GM13977 (cell line): ENCODE results near the gene HDLBP.

Experiments
- DNase-seq: peaks from one replicate; pipeline ENCODE4 v3.0.0; 2012; ENCODE audit warnings: low spot score
- CTCF ChIP-seq: IDR thresholded peaks from 2 replicates; pipeline ENCODE4 v1.5.1; 2012; ENCODE audit warnings: mild to moderate bottlenecking, control low read depth; ENCODE audit not compliant: insufficient read depth; ENCODE audit errors: extremely low read depth, missing control alignments
- in situ Hi-C: fragments of 300-500 bp; cut with MboI; formaldehyde crosslinking; loops from one replicate; pipeline ENCODE4 v1.12.0; 2022; ENCODE audit warnings: low sequenced_read_pairs, low pct_unique_long_range_greater_than_20kb, mixed read lengths, inconsistent platforms; ENCODE audit not compliant: unreplicated experiment

Gene HDLBP

GRCh38 chr2:241189856-241190201, 125.6 kb downstream of the HDLBP start:
- in situ Hi-C loops, result no loop called here
- no peak for DNase-seq
- no peak for TF ChIP-seq CTCF

DNA sequence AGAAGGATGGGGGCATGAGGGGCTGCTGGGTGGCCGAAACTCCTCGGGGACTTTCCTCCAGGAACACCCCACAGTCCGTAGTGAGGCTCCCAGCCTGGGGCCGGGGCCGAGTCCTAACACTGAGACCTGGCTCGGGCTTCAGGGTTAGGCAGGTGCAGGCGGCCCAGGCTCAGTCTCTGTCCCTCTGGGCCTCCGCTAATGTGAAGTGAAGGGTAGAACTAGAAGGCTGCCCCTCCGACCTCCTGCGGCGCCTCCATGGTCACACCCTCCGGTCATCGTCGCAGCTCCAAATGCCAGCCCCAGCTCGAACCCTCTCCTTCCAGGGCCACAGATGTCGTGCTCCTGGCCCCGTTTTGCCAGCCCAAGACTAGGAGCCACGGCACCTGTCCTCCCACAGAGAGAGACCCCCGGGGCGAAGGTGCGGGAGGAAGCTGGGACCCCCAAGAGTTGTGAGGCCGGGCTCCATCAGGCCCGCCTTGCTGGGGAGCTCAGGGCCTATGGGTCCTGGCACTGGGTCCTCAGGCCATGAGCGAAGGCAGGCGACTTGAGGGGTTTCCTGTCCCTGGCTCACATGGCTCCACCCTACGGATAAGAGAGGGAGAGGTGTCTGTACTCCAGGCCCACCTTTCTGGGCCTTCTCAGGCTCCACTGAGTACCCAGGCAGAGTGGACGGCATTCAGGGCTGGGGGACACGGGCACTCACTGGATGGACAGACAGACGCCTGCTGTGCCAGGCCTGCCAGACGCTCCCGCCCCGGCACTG, 126.2 kb downstream of the HDLBP start:
- no peak for TF ChIP-seq CTCF
- no peak for DNase-seq
- in situ Hi-C loops, result no loop called here

DNA sequence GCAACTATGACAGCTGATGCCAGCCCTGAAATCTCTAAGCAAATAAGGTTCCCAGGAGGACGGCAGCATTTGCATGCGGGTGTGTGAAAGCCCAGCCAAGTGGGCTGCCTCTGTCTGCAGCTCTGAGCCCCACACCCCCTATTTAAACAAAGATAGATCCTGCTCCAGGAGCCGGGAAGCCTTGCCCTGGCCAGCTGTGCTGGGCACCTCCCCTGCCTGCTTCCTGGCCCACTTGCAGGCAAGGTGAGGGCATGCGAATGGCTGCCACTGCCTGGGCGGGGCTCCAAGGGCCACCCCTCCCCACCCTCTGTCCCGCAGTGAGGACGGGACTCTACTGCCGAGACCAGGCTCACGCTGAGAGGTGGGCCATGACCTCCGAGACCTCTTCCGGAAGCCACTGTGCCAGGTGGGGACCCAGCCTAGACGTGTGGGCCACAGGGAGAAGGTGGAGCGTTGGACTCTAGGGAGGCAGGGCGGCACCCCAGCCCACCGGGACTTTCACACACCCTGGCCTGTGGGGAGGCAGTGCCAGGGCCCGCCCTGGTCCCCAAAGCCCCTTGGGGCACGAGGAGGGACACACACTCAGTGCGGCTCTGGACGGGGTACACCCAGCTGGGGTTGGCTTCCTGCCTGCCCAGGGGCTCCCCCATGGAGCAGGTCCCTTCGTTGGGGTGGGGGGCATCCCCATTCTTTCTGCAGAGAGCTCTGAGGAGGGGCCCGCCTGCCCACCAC, 126.9 kb downstream of the HDLBP start, which contains the start of gene ANO7:
ANO7 (plus strand) TSS at position 317 of the 732 bp plus-strand sequence. CDS start 1,387 bp downstream, outside the sequence.
- no peak for DNase-seq
- in situ Hi-C loops, result no loop called here
- TF ChIP-seq CTCF, result no peak

GRCh38 chr2:241187918-241188234, 127.6 kb downstream of the HDLBP start:
- no peak for TF ChIP-seq CTCF
- no peak for DNase-seq
- in situ Hi-C loops, result no loop called here

DNA sequence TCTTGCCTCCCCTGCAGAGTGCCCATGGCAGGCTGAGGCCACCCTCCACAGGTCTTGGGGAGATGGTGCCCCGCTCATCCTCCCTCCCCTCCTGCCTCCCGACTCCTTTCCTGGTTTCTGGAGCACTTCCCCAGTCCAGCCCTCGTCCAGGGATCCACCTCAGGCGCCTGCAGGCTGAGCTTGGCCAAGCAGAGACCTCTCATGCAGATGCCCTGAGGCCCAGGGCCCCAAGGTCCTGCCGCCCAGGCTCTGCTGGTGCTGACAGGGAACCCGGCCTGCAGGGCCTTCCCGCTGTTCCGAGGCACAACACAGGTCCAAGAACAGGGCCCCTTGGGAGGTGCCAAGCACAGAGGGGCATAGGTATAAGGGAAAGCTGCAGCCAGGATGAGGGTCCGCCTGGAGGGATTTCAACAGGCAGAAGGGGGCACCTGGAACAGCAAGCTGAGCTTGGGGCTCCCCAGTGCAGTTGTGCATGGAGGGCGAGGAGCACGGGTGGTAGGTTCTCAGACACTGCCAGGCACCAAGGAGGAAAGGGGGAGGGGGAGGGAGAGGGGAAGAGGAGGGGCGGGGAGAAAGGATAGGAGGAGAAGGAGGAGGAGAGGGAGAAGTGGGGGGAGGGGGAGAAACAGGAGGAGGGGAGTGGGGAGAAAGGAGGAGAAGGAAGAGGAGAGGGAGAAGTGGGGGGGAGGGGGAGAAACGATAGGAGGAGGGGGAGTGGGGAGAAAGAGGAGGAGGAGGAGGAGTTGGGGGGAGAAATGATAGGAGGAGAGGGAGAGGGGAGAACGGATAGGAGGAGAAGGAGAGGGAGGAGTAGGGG, 128.2 kb downstream of the HDLBP start:
- DNase-seq, result no peak
- in situ Hi-C loops, result no loop called here
- TF ChIP-seq CTCF, result no peak

GRCh38 chr2:241185961-241186360, 129.5 kb downstream of the HDLBP start:
- in situ Hi-C loops, result no loop called here
- no peak for TF ChIP-seq CTCF
- no peak for DNase-seq
